ENCODE results near the gene TRAPPC4. TPM values are rescaled to one million over a fixed set of nuclear protein-coding genes. Genes with fewer than 3 reads are reported as not detected.
"Not testable (repeated sequence)": the region's sequence is repeated elsewhere in the genome, so short reads cannot be mapped to it uniquely, and the experiment has no call there.

The TRAPPC4 gene
- total RNA-seq, 1 donor from 2014 or later, result 64.5 TPM

DNA sequence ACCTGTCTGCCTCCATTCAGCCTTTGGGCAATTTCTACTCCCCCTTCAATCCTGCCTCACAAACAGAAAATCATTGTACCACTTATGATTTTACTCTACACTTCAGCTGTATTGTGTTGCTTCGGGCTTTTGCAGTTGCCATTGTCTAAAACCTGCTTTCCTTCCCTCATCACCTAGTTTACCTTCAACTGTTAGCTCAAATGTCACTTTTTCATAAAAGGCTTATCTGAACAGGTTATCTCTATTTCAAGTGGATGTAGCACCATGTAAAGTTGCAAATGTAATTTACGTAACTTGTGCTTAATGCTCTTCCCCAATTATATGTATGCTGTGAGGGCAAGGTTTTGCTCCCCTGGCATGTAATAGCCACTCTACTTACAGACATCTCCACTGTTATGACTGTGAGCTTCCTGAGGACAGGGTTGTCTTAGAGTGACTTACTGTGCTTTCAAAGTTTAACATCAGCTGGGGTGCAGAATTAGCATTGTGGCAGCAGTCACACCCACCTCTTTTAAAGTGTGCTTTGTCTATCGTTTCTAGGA lies 5.9 kb upstream of the TRAPPC4 start:
- DNase-seq (ENCODE audit: low read depth, low spot score), result no peak

DNA sequence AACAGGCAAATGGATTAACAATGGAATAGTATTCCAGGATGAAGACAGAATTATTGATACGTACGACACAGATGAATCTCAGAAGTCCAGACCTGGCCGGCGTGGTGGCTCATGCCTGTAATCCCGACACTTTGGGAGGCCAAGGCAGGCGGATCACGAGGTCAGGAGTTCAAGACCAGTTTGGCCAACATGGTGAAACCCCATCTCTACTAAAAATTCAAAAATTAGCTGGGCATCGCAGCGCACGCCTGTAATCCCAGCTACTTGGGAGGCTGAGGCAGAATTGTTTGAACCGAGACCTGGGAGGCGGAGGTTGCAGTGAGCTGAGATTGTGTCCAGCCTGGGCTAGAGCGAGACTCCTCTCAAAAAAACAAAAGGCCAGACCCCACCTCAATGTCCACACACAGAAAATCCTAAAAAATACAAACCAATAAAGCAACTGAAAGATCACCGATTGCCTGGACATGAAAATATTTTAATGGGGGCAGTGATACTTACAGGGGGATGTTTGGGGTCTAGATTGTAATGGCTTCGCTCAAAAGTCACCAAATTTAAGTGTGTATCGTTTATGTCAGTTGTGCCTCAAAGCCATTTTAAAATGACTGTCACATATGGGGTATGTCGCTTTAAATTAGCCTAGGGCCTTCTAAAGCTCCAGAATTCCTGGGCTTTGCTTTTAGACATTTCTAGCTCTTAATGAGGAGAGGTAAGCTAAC lies 4.2 kb upstream of the TRAPPC4 start:
- DNase-seq (ENCODE audit: low read depth, low spot score), result no peak

DNA sequence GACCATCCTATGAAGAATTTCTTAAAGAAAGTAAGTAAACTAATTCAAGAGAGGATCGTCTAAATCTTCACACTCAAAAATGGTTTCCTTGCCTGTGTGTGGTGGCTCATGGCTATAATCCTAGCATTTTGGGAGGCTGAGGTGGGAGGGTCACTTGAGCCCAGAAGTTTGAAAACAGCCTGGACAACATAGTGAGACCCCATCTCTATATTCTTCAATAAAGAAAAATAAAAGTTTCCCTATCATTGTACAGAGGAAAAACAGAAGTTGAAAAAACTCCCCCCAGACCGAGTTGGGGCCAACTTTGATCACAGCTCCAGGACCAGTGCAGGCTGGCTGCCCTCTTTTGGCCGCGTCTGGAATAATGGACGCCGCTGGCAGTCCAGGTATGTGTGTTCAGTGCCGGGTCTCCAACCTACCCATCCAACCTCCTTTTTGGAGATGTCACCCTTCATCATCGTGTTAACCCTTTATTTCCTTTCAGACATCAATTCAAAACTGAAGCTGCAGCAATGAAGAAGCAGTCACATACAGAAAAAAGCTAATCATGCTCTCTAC lies 3.4 kb upstream of the TRAPPC4 start:
- no peak for DNase-seq (ENCODE audit: low read depth, low spot score)

DNA sequence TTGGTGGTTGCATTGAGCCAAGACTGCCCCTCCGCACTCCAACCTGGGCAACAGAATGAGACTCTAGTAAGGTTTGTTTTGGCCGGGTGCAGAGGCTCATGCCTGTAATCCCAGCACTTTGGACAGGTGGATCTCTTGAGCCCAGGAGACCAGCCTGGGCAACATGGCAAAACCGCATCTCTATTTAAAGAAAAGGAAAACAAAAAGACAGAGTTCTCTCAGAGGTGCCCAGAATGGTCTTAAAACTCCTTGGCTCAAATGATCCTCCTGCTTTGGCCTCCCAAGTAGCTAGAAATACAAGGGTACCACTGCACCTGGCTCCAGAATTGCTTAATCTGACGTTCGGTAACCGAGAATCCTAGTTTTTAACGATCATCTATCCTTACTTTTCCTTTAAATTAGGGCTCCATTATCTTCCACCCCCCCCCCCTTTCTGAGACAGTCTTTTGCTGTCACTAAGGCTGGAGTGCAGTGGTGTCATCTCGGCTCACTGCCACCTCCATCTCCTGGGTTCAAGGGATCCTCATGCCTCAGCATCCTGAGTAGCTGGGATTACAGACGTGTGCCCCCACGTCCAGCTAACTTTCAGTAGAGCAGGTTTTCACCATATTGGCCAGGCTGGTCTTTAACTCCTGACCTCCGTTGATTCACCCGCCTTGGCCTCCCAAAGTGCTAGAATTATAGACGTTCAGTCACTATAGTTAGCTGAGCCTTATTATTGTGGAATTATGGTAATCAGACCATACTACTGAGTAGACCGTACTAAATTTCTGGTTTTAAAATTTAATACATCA lies 2.2 kb upstream of the TRAPPC4 start:
- no peak for DNase-seq (ENCODE audit: low read depth, low spot score)

DNA sequence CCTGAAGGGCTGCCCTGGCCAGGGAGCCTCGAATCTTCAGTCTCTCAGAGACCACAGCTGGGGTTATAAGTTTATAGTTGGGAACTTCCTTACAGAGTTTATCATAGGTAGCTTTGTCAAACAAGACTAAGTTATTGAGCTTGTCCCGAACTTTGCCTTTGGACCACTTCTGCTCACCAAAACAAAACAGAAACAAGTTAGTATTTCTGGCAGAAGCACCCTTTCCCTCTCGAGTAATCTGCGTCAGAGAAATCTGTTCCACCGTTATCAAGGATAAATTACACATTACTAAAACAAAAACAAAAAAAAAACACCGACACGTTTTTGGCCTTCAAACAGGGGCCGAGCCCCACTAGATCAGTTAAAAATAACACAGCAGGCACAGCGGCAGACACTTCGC lies 1.2 kb upstream of the TRAPPC4 start:
- not testable (repeated sequence) for DNase-seq (ENCODE audit: low read depth, low spot score)

DNA sequence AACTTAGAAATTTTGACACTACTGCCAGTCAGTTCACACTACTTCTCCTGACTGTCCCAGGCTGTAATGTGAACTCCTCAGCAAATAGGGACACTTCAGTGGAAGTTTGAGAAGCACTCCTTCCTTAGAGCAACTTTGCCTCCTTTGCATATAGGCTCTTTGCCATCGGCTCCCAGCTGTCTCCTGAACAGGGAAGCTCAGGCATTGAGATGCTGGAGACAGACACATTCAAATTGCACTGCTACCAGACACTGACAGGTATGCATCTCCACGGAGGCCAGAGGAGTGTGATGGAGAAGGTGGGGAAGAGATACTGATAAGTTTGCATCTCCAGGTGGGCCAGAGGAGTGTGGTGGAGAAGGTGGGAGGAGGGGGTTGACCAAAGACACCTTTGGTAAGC lies 1.4 kb downstream of the TRAPPC4 start:
- no peak for DNase-seq (ENCODE audit: low read depth, low spot score)

DNA sequence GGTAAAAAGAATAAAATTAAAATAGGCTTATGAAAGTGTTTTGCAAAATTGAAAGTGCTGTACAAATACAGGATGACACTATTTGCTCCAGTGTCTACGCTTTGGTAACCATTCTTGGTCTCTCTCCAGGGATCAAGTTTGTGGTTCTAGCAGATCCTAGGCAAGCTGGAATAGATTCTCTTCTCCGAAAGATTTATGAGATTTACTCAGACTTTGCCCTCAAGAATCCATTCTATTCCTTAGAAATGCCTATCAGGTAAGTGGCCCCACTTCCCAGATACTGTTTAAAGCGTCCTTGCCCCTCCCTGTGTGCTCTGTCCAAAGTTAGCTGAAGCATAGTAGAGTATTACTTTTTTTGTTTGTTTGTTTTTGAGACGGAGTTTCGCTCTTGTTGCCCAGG lies 3.1 kb downstream of the TRAPPC4 start:
- DNase-seq (ENCODE audit: low read depth, low spot score), result no peak

DNA sequence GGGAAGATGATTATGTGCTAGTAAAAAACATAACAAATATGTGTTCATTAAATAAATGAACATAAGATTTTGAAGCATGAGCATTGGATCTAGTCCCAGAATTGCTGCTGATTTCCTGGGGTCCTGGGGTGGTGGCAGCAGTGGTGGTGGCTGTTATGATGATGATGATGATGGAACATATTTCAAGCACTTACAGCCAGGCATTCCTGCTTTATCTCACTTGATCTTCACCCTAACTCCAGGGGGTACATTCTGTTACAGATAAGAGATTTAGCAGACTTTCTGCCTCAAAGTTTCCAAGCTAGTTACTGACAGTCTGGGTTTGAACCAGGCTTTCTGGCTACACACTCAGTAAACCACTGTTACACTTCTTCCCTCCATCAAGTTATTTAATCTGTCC lies 5.2 kb downstream of the TRAPPC4 start:
- no peak for DNase-seq (ENCODE audit: low read depth, low spot score)

DNA sequence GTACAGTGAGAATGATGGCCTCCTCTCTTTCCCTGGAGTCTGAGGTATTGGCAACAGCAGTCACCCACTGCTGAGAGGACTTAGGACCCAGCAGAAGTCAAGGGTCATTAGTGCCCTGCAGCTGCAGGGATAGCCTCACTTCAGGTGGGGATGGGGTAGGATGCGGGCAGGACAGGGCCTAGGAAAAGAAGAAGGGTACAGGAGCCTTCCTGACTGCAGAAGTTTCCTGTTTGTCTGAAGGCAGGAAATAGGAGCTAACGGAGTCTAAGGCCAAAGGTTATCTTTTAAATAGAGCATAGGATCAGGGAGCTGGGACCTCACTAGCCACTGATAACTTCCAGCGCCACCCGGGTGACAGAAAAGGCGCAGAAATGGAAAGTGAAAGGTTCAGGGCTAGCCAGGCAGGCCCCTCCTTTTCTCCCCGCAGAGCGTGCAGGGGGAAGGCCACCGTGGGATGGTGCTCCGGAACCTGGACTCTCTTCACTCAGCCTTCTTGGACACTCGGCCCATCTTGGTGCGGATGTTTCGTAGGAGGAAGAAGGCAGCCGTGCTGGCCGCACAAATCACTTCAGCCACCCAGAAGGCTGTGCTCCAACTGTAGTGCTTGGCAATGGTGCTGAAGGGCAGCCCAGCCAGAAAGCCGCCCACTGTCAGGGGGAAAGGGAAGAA lies 6.0 kb downstream of the TRAPPC4 start:
- no peak for DNase-seq (ENCODE audit: low read depth, low spot score)

DNA sequence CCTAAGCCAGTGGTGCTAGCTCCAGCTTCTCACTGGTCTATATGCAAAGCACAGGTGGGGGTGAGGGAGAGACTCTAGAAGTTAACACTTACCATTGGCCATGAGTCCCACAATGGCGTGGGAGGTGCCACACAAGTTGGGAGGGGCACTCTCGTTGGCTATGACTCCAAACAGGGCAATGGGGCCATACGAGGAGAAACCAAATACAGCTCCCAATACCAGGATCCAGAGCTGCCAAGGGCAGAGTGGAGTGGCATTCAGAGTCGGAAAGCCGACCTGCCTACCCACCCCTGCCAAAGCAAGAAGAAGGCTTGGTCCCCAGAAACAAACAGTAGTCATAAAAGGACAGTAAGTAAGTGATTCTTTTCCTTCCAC lies 6.5 kb downstream of the TRAPPC4 start:
- no peak for DNase-seq (ENCODE audit: low read depth, low spot score)

DNA sequence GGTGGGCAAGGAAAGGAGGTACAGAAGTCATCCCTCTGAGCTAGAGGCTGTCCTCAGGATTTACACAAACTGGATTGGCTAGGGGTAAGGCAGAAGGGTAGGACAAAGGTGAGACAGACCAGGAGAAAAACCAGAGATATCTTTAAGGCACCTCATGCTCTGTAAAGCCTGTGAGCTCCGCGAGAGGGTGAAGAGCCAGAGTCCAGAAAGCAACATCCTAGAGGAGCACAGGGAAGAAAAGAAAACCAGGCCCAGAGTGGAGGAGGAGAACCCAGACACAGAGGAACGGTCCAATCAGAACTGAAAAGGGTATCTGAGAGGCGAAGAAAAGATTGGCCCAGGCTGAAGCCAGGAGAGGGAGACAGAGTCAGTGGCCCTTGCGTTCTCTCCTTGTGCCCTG lies 7.0 kb downstream of the TRAPPC4 start:
- DNase-seq (ENCODE audit: low read depth, low spot score), result no peak

DNA sequence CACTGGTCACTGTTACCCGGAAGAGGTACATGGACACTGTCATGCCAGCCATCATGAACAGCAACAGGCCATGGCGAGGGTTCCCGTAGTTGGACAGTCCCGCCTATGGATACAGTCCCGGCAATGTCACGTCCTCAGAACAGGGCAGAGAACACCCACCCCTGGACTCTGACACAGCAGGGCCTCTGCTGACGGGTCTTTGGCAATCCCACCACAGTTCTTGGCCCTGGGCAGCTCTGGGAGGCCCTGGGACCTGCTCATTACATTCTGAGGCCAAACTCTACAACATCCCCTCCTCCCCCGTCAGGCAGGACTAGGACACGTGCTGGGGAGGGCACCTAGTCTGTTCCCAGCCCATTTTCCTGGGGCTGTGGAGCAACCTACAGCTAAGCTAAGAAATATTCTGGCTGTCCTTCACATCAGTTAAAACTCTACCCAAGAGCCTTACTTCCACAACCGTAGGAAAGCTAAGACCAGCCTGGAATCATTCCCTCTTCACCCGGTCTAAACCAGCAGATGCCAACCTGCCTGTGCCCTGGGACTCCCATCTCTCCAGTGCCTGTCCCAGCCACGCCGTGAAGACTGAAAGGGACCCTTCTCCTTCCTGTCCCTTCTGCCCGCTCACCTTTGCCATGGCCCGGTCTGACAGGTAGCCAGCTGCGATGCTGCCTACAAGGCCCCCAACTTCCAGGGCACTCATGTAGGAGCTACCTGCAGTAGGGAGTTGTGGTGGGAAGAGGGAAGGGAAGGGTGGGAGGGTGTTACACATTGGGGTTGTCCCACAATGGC lies 7.6 kb downstream of the TRAPPC4 start:
- no peak for DNase-seq (ENCODE audit: low read depth, low spot score)

DNA sequence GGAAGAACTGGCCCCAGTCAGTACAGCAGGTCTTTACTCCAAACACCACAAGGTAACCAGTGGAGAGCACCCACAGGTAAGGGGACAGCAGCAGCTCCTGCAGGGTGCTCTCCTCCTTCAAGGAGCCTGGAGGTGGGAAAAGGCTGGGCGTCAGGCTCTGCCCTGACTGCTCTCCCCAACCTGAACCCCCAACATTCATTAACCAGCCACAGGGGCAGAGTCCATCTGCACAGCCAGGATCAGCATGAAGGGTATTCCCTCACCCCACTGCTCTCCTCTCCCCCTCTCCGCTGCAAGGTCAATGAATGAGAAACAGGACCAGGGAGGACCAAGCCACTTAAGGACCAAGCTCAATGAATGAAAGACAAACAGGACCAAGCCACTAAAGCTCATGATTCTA lies 8.4 kb downstream of the TRAPPC4 start:
- no peak for DNase-seq (ENCODE audit: low read depth, low spot score)

DNA sequence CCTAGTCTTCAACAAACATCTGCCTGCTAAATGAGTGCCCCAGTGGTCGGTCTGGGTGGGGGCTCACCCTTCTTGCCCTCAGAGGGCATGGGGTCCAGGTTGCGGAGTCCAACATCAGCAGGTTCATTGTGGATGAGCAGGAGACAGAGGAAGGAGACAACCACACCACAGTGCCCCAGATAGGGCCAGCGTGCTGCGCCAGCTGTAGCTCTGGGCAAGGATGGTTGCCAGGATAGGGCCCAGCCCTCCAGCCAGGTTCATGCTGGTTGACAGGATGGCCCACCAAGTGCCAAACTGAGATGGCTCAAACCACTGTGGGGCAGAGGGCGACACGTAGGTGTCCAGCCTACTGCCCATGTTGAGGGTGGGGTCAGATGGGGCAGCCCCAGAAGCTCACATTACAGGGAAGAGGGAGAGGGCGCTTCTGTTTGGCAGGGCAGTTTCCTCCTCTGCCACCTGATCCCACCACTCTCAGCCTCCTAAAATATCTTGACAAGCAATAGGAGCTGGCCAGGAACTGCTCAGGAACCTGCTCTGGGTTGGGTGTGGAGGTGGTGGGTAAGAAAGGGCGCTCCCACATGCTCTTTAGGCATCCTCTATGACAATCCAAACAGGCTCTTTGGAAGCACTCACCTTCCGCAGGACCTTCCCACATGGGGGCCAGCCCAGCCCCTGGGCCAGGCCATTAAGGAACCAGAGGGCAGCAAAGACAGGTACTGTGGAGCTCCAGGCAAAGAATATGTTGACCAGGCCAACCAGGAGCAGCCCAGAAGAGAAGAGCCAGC lies 9.2 kb downstream of the TRAPPC4 start:
- no peak for DNase-seq (ENCODE audit: low read depth, low spot score)

DNA sequence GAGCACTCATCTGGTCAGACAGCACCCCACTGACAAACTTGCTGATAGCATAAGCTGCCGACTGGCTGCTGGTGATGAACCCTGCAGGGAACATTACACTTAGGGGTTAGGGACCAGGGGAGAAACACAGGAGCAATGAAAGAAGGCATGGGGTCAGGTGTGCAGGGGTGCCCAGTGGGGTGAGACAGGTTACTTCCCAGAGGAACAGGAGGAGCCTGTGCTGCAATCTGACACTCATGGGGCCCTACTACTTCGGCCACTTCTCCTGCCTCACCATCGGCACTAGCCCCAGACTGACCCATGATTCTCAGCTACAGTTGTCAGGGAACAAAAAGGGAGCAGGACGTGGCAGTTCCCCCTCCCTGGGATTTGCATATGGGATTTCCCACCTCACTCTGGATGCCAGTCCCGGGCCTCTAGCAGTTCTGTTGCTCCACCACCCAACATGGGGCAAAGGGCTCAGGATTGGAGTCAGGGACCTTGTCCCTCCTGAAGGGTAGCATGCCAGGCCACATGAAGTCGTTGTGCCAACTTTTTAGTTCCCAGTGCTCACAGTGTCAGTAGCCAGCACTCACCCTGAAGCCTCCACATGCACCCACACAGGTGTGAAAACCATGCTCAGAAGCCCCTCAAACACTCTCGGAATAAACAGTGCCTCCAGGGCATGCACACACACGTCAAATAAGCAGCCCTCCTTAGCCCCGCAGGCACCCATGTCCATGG lies 9.9 kb downstream of the TRAPPC4 start:
- no peak for DNase-seq (ENCODE audit: low read depth, low spot score)

DNA sequence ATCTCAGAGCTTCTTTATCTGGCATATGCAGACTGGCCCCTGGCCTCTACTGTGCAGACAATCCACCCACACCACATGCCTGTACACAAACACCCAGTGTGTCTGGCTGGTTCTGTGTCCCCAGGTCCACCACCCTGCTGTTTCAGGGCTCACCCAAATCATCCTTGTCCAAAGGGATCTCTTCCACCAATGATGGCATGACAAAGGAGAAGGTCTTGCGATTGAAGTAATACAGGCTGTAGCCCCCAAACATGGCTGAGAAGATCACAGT lies 10.4 kb downstream of the TRAPPC4 start:
- no peak for DNase-seq (ENCODE audit: low read depth, low spot score)

DNA sequence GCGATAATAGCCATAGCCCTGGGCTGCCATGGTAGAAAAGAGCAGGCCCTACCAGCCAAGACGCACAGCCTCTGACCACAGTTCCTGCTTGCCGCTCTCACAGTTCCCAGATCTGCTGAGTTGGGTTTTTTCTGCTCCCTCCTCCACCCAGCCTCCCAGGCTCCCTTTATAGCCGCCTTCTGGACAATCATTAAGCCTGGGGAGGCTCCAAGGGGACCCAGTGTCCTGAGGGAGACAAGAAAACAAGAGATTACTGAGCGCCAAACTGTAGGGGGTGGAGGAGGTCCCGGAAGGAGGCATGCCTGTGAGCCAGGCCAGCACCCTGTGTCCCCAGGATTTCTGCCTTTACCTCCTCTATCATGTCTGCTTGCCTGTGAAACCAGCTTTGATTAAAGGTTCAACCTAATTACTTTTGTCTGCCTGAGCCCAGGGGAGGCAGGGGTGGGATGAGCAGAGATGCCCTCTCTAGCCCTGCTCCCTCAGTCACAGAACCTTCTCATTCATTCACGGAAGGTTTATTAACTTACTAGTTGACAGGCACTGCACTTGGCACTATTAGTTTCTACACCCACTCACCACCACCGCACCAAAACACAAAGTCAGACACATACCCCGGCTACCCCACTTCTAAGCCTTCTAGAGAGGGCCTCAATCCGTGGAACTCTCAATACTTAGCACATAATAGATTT lies 10.9 kb downstream of the TRAPPC4 start:
- DNase-seq (ENCODE audit: low read depth, low spot score), result no peak

DNA sequence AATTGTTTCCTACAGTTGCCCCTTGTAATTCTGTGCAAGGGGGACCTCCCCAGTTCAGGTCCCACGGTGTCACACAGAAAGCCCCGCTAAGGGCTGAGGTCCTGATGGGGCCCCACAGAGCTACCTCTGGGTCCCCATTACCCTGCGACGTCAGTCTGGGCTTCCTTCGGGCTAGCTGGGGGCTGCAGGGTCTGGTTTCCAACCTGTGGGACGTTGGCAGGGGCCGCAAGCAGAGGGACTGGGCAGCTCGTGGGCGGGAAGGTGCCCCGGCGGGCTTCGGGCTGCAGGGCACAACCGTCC lies 11.4 kb downstream of the TRAPPC4 start:
- no peak for DNase-seq (ENCODE audit: low read depth, low spot score)

DNA sequence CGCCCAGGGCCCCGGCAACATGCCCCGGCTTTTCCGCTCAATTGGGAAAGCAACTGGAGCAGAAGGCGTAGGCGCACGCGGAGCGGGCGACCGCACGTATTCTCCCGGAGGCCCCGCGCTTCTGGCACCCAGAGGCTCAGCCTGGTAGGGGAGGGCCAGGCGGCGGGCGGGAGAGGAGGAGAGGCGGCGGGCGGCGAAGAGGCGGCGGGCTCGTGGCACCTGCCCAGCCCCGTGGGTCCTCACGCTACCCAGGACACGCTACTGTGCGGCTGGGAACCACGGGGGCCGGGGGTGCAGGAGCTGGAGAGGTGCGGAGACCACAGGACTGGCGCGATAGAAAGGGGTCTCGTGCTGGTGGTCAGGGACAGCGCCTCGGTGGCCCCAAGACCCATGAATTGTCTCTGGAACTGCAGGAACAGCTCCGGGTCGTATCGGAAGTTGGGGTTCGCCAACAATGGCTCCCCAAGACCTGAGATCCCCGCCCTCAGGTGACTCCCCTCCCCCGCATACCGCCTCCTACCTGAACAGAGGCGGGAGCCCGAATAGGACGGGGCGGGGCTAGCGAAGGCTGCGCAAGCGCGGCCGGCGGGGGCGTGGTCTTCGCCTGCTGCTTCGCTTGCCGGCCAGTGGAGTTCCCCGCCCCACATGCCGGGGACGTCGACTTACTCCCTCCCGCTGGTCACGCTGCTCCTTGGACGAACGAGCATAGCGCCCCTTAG lies 11.9 kb downstream of the TRAPPC4 start, which contains the start of gene SLC37A4:
TSS of gene SLC37A4 (minus strand) at position 549 of the 719 bp plus-strand sequence.
- peak; percentile 91 for DNase-seq (ENCODE audit: low read depth, low spot score)

Measured in pulmonary artery endothelial cell (primary cell).